ENCODE measurements around the gene ASTN1.

The ASTN1 gene

GRCh38 chr1:176976771-176977170 is 187.7 kb downstream of the ASTN1 start:
- DNase-seq: no peak

- DNase-seq: no peak
Observed at GRCh38 chr1:176976225-176976624, 188.3 kb downstream of the ASTN1 start.

- no peak for DNase-seq
Observed at GRCh38 chr1:176964687-176965086, 199.8 kb downstream of the ASTN1 start.

GRCh38 chr1:176963181-176963580 is 201.3 kb downstream of the ASTN1 start:
- DNase-seq: no peak

GRCh38 chr1:176961678-176962077 is 202.8 kb downstream of the ASTN1 start:
- DNase-seq: no peak

GRCh38 chr1:176959191-176959820 is 205.2 kb downstream of the ASTN1 start:
- DNase-seq: no peak

- no peak for DNase-seq
Observed at GRCh38 chr1:176957603-176958002, 206.9 kb downstream of the ASTN1 start.

- DNase-seq: no peak
Observed at GRCh38 chr1:176954242-176954641, 210.3 kb downstream of the ASTN1 start.

GRCh38 chr1:176950736-176951324 is 213.7 kb downstream of the ASTN1 start:
- DNase-seq: peak in 1 of 2 experiments; percentile 29

GRCh38 chr1:176949033-176949662 is 215.4 kb downstream of the ASTN1 start:
- DNase-seq: no peak

- no peak for DNase-seq
Observed at GRCh38 chr1:176944606-176945005, 219.9 kb downstream of the ASTN1 start.

GRCh38 chr1:176943783-176944182 is 220.7 kb downstream of the ASTN1 start:
- DNase-seq: no peak

GRCh38 chr1:176942346-176942745 is 222.2 kb downstream of the ASTN1 start:
- DNase-seq: no peak

- DNase-seq: no peak
Observed at GRCh38 chr1:176939993-176940392, 224.5 kb downstream of the ASTN1 start.

GRCh38 chr1:176938375-176938774 is 226.1 kb downstream of the ASTN1 start:
- DNase-seq: no peak

GRCh38 chr1:176934370-176934769 is 230.1 kb downstream of the ASTN1 start:
- DNase-seq: no peak

- DNase-seq: no peak
Observed at GRCh38 chr1:176932114-176933104, 232.1 kb downstream of the ASTN1 start.

GRCh38 chr1:176931526-176931925 is 233.0 kb downstream of the ASTN1 start:
- DNase-seq: no peak

GRCh38 chr1:176926330-176927086 is 238.0 kb downstream of the ASTN1 start:
- no peak for DNase-seq

GRCh38 chr1:176925223-176925622 is 239.3 kb downstream of the ASTN1 start:
- no peak for DNase-seq

- DNase-seq: no peak
Observed at GRCh38 chr1:176923283-176923682, 241.2 kb downstream of the ASTN1 start.
